ENCODE results near the gene BBS9. TPM values are rescaled to one million over a fixed set of nuclear protein-coding genes. Genes with fewer than 3 reads are reported as not detected.

Gene BBS9
- total RNA-seq, 2 donors from 2014 or later: 10.8 to 13.5 TPM

DNA sequence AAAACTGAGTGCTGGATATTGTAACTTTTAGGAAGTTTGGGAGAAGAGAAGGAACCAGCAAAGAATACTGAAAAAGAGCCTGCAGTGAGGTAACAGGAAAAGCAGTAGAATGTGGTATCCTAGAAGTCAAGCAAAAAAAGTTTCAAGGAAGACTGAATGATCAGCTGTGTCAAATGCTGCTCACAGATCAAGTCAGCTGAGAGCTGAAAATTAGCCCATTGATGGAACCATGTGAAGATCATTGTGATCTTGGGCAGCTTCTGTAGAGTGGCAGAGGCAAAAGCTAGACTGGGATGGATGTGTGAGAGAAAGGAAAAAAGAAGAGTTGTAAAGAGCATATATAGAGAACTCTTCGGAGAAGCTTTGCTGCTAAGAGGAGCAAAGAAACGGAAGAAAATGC, 460.5 kb downstream of the BBS9 start:
- Mint-ChIP-seq H3K4me3 (no peak overlapping the region), H3K27ac (no peak overlapping the region), H3K9me3 (no peaks in the 10 kb centered on the region), H3K36me3 (ENCODE audit: insufficient read depth in 2 of 2) (no peaks in the 10 kb centered on the region), H3K4me1 (ENCODE audit: low read depth) (no peaks in the 10 kb centered on the region), H3K27me3 (ENCODE audit: low read depth) (no peaks in the 10 kb centered on the region)
- DNase-seq: no peak
- no peak for ATAC-seq (replicated peaks in 1 of 2)

DNA sequence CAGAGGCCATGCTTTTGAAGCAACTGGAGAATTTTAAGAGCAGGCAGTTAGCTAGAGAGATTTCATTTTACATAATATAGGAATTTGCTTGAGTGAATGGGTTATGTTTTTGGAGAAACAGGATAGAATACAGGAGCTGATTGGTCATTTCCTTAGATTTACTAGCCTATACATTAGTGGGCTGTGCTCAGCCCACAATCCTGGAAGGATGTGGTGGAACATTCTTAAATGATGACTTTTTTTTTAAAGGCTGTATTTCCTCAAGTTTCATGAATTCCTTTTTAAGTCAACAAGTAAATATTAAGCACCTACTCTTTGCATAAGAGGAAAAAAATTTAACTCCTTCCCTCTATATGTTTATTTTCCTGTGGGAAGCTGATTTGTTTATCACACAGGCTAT, 461.6 kb downstream of the BBS9 start:
- Mint-ChIP-seq H3K4me3 (no peak overlapping the region), H3K36me3 (ENCODE audit: insufficient read depth in 2 of 2) (no peaks in the 10 kb centered on the region), H3K27ac (no peak overlapping the region), H3K4me1 (ENCODE audit: low read depth) (no peaks in the 10 kb centered on the region), H3K9me3 (no peaks in the 10 kb centered on the region), H3K27me3 (ENCODE audit: low read depth) (no peaks in the 10 kb centered on the region)
- no peak for ATAC-seq (replicated peaks in 1 of 2)
- DNase-seq: no peak

DNA sequence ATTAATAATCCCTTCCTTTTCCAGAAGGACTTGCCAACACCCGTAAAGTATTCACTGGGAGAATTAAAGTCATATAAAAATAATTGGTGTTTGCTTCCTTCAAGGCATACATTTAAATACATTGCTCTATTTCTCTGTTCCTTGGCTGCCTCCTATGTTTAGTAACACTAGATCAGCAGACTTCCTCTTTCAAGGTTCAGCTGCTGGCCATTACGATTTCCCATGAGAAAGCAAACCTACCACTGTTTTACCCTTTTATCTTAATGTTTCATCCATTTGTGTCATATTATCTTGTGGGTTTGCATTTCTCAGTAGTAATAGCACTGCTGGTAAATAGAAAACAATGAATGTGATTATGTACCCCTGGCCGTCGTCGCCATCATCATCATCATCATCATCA, 462.1 kb downstream of the BBS9 start:
- ATAC-seq (replicated peaks in 1 of 2) (no peak), DNase-seq (no peak)
- Mint-ChIP-seq H3K27me3 (ENCODE audit: low read depth) (no peaks in the 10 kb centered on the region), H3K4me1 (ENCODE audit: low read depth) (no peaks in the 10 kb centered on the region), H3K9me3 (no peaks in the 10 kb centered on the region), H3K27ac (no peak overlapping the region), H3K36me3 (ENCODE audit: insufficient read depth in 2 of 2) (no peaks in the 10 kb centered on the region), H3K4me3 (no peak overlapping the region)

GRCh38 chr7:33592718-33593117, 463.4 kb downstream of the BBS9 start:
- H3K27me3 Mint-ChIP-seq (ENCODE audit: low read depth): no peaks in the 10 kb centered on the region
- no peak overlapping the region for H3K27ac Mint-ChIP-seq
- DNase-seq (no peak), ATAC-seq (replicated peaks in 1 of 2) (no peak)
- no peaks in the 10 kb centered on the region for H3K36me3 Mint-ChIP-seq (ENCODE audit: insufficient read depth in 2 of 2)
- no peaks in the 10 kb centered on the region for H3K9me3 Mint-ChIP-seq
- no peaks in the 10 kb centered on the region for H3K4me1 Mint-ChIP-seq (ENCODE audit: low read depth)
- no peak overlapping the region for H3K4me3 Mint-ChIP-seq

GRCh38 chr7:33593611-33594010, 464.2 kb downstream of the BBS9 start:
- DNase-seq (no peak), ATAC-seq (replicated peaks in 1 of 2) (no peak)
- H3K4me1 Mint-ChIP-seq (ENCODE audit: low read depth): no peaks in the 10 kb centered on the region
- no peaks in the 10 kb centered on the region for H3K9me3 Mint-ChIP-seq
- no peaks in the 10 kb centered on the region for H3K27me3 Mint-ChIP-seq (ENCODE audit: low read depth)
- H3K4me3 Mint-ChIP-seq: no peak overlapping the region
- H3K36me3 Mint-ChIP-seq (ENCODE audit: insufficient read depth in 2 of 2): no peaks in the 10 kb centered on the region
- H3K27ac Mint-ChIP-seq: no peak overlapping the region

DNA sequence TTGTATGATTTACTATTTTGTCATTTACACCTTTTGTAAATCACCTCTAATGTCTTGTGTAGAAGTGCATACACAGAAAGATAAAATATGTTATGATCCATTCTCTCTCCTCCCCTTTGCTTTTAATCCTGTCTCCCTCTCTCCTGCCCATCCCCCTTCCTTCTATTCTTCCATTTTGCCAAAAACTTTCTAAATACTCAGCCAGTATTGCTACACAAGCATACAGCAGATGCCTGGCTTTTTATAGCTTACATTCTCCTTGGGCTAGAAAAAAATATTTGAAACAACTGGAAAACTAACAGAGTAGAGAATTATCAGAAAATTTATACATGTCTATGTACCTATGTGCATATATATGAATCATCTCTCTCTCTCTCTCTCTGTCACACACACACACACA, 467.3 kb downstream of the BBS9 start:
- Mint-ChIP-seq H3K4me3 (no peak overlapping the region), H3K36me3 (ENCODE audit: insufficient read depth in 2 of 2) (no peaks in the 10 kb centered on the region), H3K4me1 (ENCODE audit: low read depth) (no peaks in the 10 kb centered on the region), H3K27ac (no peak overlapping the region), H3K27me3 (ENCODE audit: low read depth) (no peaks in the 10 kb centered on the region), H3K9me3 (no peaks in the 10 kb centered on the region)
- ATAC-seq (replicated peaks in 1 of 2): no peak
- DNase-seq: no peak

DNA sequence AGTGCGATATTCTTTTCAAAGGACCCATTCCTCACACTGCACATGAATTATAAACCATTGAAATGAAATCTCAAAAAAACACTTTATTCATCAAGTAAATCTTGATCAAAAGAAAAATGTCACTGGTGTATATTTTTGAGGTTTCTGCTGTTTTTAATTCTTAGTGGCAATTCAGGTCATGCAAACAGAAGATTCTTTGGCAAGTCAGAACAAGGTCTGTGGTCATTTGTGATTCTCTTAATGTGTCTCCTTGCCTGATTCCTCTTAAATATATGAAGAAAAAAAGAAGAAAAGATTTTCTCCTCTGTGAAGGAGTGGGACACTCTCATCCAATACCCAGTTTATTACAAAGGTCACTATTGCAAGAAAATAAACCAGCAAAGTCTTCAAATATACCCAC, 467.8 kb downstream of the BBS9 start:
- H3K9me3 Mint-ChIP-seq: no peaks in the 10 kb centered on the region
- ATAC-seq (replicated peaks in 1 of 2) (no peak), DNase-seq (no peak)
- H3K36me3 Mint-ChIP-seq (ENCODE audit: insufficient read depth in 2 of 2): no peaks in the 10 kb centered on the region
- no peaks in the 10 kb centered on the region for H3K4me1 Mint-ChIP-seq (ENCODE audit: low read depth)
- H3K27ac Mint-ChIP-seq: no peak overlapping the region
- no peaks in the 10 kb centered on the region for H3K27me3 Mint-ChIP-seq (ENCODE audit: low read depth)
- no peak overlapping the region for H3K4me3 Mint-ChIP-seq

DNA sequence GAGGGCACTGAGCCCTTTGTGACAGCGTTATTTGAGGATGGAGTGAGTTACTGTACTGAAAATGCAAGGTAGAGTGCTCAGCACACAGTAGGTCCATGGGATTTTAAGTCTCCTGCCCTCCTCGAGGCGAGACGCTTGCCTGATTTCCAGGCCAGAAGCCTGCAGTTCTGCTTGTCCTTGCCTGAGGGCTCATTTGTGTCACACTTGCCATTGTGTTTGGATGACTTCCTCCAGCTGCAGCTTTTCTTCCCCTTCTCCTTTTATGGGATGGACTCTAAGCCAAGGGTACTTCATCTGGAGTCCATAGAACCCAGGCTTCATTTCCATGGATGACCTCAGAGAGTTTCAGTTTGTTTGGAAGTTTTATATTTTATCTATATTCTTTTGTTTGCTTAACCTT, 471.7 kb downstream of the BBS9 start:
- ATAC-seq (replicated peaks in 1 of 2): no peak
- Mint-ChIP-seq H3K4me1 (ENCODE audit: low read depth) (no peaks in the 10 kb centered on the region), H3K9me3 (no peaks in the 10 kb centered on the region), H3K4me3 (no peak overlapping the region), H3K36me3 (ENCODE audit: insufficient read depth in 2 of 2) (no peaks in the 10 kb centered on the region), H3K27me3 (ENCODE audit: low read depth) (no peaks in the 10 kb centered on the region), H3K27ac (no peak overlapping the region)
- DNase-seq: no peak

- Mint-ChIP-seq H3K4me1 (ENCODE audit: low read depth) (no peaks in the 10 kb centered on the region), H3K9me3 (no peaks in the 10 kb centered on the region), H3K36me3 (ENCODE audit: insufficient read depth in 2 of 2) (no peaks in the 10 kb centered on the region), H3K4me3 (no peak overlapping the region), H3K27me3 (ENCODE audit: low read depth) (no peaks in the 10 kb centered on the region), H3K27ac (no peak overlapping the region)
- ATAC-seq (replicated peaks in 1 of 2) (no peak), DNase-seq (no peak)
Measured at GRCh38 chr7:33601884-33602283, 472.5 kb downstream of the BBS9 start.

GRCh38 chr7:33604056-33604455, 474.7 kb downstream of the BBS9 start:
- peaks cover 0 to 1% of the 10 kb centered on the region in 2 donors for H3K36me3 Mint-ChIP-seq (ENCODE audit: insufficient read depth in 2 of 2)

DNA sequence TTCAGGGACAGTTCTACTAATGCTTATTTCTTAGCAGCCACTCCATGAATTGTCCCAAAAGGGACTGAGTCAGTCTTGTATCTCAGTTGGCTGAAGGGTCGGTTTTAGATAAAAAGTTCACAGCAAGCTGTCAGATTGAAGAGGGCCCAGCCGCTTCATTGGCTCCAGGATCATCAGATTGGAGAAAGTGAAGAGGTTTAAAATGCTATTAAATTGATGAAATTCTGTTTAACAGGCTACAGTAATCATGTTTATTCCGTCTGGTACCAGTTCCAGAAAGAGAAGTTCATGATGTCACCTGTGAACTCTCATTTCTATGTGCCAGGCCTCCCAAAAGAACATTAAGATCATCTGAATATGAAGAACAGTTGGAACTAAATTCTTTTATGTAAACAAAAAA, 481.6 kb downstream of the BBS9 start:
- Mint-ChIP-seq H3K27ac (no peak overlapping the region), H3K9me3 (no peaks in the 10 kb centered on the region), H3K4me3 (no peak overlapping the region), H3K36me3 (ENCODE audit: insufficient read depth in 2 of 2) (peaks cover 2 to 3% of the 10 kb centered on the region in 2 donors), H3K27me3 (ENCODE audit: low read depth) (no peaks in the 10 kb centered on the region), H3K4me1 (ENCODE audit: low read depth) (no peaks in the 10 kb centered on the region)
- ATAC-seq (replicated peaks in 1 of 2) (no peak), DNase-seq (no peak)

More at GRCh38 chr7:33604056-33604455, 474.7 kb downstream of the BBS9 start:
- Mint-ChIP-seq H3K27ac (no peak overlapping the region), H3K4me1 (ENCODE audit: low read depth) (no peaks in the 10 kb centered on the region), H3K9me3 (no peaks in the 10 kb centered on the region), H3K4me3 (no peak overlapping the region), H3K27me3 (ENCODE audit: low read depth) (no peaks in the 10 kb centered on the region)
- no peak for DNase-seq
- no peak for ATAC-seq (replicated peaks in 1 of 2)

- H3K4me1 Mint-ChIP-seq (ENCODE audit: low read depth): no peaks in the 10 kb centered on the region
- H3K4me3 Mint-ChIP-seq: no peak overlapping the region
- DNase-seq: no peak
- H3K27me3 Mint-ChIP-seq (ENCODE audit: low read depth): no peaks in the 10 kb centered on the region
- H3K9me3 Mint-ChIP-seq: peaks cover 0 to under 1% of the 10 kb centered on the region in 2 donors
- H3K36me3 Mint-ChIP-seq (ENCODE audit: insufficient read depth in 2 of 2): peaks cover 3% of the 10 kb centered on the region in 2 donors
- no peak for ATAC-seq (replicated peaks in 1 of 2)
- H3K27ac Mint-ChIP-seq: no peak overlapping the region
Measured at GRCh38 chr7:33612442-33612841, 483.1 kb downstream of the BBS9 start.

- H3K27me3 Mint-ChIP-seq (ENCODE audit: low read depth): no peaks in the 10 kb centered on the region
- H3K4me3 Mint-ChIP-seq: no peak overlapping the region
- DNase-seq: no peak
- H3K9me3 Mint-ChIP-seq: peaks cover 4 to 6% of the 10 kb centered on the region in 2 donors
- no peak for ATAC-seq (replicated peaks in 1 of 2)
- H3K27ac Mint-ChIP-seq: no peak overlapping the region
- peaks cover 2 to 4% of the 10 kb centered on the region in 2 donors for H3K36me3 Mint-ChIP-seq (ENCODE audit: insufficient read depth in 2 of 2)
- no peaks in the 10 kb centered on the region for H3K4me1 Mint-ChIP-seq (ENCODE audit: low read depth)
Measured at GRCh38 chr7:33614357-33615117, 485.2 kb downstream of the BBS9 start.

DNA sequence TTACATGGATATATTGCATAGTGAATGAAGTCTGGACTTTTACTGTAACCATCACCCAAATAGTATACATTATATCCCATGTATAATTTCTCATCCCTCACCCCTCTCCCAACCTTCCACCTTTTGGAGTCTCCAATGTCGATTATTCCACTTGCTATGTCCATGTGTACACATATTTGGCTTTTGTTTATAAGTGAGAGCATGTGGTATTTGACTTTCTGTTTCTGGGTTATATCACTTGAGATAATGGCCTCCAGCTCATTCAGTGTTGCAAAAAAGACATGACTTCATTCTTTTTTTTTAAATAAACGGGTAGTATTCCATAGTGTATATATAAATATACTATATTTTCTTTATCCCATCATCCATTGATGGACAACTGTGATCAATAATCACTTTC, 487.4 kb downstream of the BBS9 start:
- H3K4me1 Mint-ChIP-seq (ENCODE audit: low read depth): no peaks in the 10 kb centered on the region
- ATAC-seq (replicated peaks in 1 of 2) (no peak), DNase-seq (no peak)
- H3K27ac Mint-ChIP-seq: no peak overlapping the region
- peaks cover 8 to 11% of the 10 kb centered on the region in 2 donors for H3K9me3 Mint-ChIP-seq
- H3K4me3 Mint-ChIP-seq: no peak overlapping the region
- peaks cover 3 to 9% of the 10 kb centered on the region in 2 donors for H3K36me3 Mint-ChIP-seq (ENCODE audit: insufficient read depth in 2 of 2)
- no peaks in the 10 kb centered on the region for H3K27me3 Mint-ChIP-seq (ENCODE audit: low read depth)

Data from activated T-cell treated with anti-CD3 and anti-CD28 coated beads, Interleukin-2, amount 50 U/mL, for 72 hours (primary cell).